Pulmonary artery endothelial cell (primary cell): ENCODE data around the gene MEGF9. TPM values are rescaled to one million over a fixed set of nuclear protein-coding genes. Genes with fewer than 3 reads are reported as not detected.
A peak's percentile ranks its signal among the peaks of the same experiment; 100 is the strongest.

Experiments
- DNase-seq: peaks from one replicate; pipeline ENCODE4 v3.0.0-alpha.2; 2011; ENCODE audit warnings: low read depth, low spot score
- total RNA-seq: library from RNA; depleted of rRNA; stranded (reverse); fragments of >200 nt; gene quantifications from 2 replicates; pipeline ENCODE4 v1.2.3, GENCODE V29; 2014

MEGF9 gene
- total RNA-seq, 1 donor from 2014 or later, result 16.5 TPM

DNA sequence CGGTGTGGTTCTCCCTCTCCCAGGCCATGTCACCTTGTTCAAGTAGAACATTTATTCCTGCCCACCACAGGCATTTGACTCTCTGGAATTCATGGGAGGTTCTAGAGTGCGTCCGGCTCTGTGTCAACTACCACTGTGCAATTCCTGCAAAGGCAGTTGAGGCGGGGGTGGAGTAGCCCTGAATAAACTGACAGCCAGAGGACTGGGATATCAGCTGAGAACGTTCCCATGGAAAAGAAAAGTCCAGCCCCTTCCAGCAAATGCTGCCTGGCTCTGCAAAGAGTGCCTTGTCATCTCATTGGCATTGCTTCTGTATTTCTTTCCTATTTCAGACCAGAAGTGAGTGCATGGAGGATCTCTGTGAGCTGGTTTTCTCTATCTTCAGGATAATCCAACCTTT lies 18.9 kb upstream of the MEGF9 start:
- no peak for DNase-seq

DNA sequence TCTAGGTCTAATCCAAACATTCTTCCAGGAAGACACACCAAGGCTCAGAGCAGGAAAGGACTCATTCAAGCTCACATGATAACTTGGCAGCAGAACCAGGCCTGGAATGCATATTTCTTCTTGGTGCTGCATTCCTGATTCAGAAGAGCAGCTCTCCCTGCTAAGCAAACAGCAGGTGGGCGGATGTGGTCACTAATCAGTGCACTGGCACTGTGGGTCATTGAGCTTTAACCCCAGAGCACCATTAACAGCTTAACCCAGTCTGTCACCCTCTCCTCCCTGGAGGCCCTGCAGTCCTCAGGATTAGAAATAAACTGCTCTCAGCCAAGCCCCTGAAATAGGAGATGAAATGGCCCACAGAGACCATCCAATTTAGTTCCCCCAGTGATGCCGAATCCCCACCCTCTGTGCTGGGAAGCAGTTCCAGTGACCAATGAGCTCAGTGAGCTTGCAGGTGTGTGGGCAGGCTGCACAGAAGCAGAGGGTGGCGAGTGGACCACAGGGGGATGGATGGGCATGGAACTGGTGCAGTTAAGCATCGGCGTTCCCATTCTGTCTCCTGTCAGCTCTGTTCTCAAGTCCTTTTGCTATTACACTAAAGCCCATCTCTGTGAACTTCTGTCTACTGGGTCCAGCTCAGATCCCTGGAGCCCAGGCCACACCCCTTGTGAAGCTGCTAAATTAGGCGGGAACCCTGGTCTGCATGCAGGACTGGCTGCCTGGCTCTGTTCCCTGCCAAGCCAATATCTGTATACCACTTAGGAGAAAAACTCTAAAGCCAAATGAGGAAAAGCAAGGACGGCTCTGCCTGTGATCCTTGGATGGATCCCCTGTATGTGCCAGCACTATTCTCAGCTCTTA lies 16.6 kb upstream of the MEGF9 start:
- DNase-seq, result peak; percentile 94

DNA sequence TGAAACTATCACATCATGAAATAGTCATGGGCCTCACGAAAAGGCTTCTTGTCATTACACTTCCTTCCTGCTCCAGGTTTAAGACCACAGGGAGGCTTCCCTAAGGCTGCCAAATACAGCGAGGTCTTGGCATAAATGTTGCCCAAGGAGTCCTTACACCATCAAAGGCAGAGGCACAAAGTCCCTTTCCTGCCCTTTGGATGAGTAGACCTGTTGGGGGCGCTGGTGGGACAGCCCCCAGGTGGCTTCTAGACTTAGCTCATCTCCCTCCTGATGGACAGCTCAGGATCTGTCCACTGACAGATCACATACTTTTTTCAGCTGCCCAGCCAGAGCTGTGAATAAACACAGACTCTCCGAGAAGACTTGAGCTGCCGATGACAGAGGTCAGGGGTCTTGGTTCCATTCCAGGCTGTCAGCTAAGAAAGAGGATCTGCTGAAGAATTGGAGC lies 15.5 kb upstream of the MEGF9 start:
- DNase-seq, result no peak

DNA sequence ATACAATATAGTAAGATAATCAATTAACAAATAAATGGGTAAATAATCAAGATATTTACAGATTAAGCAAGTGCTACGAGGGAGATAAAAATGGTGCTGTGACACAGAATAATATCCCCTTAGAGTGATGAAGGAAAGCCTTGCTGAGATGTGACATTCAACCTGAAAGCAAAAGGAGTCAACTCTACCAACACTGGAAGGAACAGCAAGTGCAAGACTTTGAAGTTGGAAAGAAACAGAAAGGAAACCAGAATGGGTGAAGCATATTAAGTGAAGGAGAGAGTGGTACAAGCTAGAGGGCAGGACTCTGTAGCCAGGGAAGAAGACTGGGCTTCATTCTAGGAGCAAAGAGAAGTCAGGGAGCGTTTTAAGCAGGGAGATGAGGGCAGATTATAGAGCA lies 12.2 kb upstream of the MEGF9 start:
- DNase-seq, result no peak

DNA sequence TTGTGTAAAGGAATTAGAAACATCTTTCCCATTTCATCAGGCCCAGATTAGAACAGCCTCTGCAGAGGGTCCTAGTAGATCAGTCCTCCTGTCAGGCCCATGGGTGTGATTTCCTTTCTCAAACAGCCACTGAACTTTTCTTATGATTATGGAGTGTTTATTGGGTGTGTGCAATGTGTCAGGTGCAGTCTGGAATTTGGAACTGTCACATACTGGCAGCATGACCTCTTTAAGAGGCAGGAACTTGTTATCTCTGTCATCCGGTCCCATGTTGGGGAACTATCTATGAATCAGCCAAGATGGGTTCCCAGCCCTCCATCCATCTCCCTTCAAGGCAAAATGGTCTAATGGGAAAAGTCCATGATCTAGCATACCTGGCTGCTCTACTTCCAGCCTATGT lies 11.6 kb upstream of the MEGF9 start:
- no peak for DNase-seq

DNA sequence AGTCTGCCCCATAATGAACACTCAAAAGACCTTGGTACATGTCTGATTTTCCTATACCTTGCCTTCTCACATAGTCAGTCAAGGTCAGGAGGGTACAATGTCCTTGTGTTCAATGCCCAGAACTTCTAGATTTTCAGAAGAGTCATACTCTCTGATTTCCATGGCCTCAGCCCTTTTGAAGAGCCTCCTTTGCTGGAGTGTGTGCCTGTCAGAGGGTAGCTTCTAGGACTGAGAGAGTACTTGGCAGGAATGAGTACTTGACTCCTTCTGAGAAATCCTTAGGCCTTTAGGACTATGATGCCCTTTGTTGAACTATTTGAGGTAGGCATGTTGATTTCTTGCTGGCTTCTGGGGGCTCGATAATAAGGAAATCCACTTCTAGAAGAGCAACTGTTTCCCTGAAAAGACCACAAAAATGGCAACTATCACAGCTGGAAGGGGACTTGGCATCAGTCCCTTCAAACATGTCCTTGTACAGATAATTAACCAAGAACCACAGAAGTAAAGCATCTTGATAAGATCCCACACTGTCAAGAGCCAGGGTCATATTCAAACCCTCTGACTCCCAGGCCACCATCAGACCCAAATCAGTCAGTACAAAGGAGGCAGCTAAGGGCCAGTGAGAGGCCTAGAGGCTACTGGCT lies 10.6 kb upstream of the MEGF9 start:
- no peak for DNase-seq

DNA sequence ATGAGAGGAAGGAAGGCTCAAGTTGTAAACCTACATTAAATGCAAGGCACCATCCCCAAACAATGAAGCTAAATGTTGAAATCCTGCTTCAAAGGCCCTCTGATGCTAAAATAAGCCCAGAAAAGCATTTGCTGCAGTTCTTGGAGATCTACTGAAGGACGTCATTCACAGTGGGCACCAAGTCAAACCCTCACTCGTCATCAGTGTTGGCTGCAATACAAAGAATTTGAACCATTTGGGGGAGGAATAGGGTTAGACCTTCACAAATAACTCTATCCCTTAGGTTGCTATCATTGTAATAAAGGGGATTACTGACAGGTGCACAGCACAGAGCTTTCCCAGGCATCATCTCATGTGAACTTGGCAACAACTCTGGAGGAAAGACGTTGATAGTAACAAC lies 9.3 kb upstream of the MEGF9 start:
- DNase-seq, result no peak

DNA sequence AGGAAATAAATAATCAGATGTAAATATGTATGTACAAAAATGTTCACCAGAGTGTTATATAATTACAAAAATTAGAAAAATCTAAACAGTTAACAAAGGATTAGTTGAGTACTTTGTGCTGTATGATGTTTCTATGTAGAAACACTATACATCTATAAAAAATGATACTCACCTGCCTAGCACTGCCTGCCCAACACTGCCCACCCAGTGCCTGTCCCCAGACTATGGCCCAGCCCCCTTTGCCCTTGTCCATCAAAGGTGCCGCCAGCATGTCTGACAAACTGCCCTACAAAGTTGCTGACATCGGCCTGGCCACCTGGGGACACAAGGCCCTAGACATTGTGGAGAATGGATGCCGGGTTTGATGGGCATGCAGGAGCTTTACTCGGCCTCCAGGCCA lies 6.1 kb upstream of the MEGF9 start:
- no peak for DNase-seq

DNA sequence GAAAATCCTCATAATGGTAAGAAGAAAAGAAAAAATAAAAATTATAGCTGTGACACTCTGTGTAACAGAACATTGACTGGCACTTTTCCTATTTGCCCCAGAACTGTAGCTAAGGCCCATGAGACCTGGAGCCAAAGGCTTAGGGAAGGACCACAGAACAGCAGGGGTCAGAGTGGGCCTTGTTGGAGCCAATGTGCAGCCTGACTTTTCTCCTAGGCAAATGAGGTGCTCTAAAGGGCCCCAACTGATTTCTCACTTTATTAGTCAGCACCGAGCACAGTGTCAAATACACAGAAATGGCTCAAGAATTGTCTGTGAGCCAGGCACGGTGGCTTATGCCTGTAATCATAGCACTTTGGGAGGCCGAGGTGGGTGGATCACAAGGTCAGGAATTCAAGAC lies 4.0 kb upstream of the MEGF9 start:
- DNase-seq, result no peak

DNA sequence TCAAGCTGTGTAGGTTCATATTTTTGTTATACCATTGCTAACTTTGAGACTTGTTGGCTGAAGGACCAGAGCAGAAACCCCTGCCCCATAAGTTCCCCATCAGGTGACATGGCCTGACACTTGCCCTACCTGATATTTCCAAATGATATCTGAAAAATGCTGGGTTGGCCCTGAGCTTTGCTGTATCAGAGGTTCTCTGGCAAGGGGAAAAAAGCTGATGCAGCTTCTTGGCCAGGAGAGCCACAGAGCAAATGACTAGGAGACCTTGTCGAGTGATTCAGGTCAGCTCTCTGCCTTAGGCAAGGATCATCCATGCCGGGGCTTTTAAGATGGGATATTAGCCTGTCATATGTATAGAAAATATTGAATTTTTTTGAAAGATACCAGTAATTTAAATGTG lies 2.9 kb upstream of the MEGF9 start:
- DNase-seq, result no peak

DNA sequence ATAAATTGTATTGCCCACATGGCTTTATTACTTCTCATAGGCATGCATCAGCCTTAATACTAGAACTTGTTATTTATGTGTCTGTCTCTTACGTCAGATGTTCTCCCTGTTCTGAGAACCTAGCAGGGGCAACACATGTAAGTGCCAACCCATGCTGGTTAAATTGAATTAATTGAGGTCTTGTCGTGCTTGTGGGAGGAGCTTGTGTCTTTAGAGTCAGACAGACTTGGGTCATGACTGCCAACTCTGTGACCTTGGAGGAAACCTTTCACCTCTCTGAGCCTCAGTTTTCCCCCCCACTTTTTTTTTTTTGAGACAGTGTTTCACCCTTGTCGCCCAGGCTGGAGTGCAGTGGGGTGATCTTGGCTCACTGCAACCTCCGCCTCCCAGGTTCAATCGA lies 2.2 kb upstream of the MEGF9 start:
- DNase-seq, result no peak

DNA sequence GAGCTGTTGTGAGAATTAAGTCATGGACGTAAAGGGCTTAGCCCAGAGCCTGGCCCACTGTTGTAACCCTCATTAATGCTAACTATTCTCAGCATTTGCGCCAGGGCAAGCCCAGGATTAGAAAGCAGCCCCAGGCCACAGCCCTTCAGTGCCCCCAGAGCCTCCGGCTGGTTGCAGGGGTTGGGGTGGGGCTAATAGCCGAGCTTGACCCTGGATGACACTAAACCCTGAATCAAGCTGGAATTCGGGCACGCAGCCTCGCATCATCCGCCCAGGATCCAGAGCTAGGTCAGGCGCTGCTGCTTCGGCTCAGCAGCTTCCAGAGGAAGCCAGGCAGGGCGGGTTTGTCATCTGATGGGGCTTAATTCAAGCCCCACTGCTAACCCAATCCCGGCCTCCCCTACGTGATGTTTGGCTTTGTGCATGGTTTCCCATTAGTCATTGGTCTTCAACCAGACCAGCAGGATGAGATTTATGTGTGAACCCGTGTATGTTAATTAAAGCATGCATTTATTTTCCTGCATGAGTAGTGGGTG lies 1.2 kb upstream of the MEGF9 start:
- no peak for DNase-seq

DNA sequence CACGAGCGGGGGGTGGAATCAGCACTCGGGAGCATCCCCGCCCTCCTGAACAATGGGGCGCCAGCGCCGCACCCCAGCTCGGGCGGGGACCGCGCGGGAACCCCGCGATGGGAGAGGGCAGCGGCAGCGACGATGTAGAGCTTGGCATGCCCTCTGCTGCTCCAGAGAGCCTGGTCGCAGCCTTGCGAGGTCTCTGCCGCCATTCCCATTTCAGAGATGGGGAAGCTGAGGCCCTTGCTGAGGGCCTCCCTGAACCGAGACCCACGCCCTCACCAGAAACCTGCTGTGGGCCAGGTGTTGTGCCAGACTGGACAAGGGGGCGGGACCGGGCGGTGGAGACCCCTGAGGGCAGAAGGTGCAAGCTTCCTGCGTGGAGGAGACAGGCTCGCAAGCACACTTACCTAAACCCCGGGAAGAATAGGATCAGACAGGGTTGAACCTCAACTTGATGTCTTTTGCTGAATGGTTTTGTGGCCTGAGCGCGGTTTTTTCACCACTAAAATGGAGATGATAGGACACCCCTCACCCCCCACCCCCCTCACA lies 647 bp upstream of the MEGF9 start:
- DNase-seq, result no peak

DNA sequence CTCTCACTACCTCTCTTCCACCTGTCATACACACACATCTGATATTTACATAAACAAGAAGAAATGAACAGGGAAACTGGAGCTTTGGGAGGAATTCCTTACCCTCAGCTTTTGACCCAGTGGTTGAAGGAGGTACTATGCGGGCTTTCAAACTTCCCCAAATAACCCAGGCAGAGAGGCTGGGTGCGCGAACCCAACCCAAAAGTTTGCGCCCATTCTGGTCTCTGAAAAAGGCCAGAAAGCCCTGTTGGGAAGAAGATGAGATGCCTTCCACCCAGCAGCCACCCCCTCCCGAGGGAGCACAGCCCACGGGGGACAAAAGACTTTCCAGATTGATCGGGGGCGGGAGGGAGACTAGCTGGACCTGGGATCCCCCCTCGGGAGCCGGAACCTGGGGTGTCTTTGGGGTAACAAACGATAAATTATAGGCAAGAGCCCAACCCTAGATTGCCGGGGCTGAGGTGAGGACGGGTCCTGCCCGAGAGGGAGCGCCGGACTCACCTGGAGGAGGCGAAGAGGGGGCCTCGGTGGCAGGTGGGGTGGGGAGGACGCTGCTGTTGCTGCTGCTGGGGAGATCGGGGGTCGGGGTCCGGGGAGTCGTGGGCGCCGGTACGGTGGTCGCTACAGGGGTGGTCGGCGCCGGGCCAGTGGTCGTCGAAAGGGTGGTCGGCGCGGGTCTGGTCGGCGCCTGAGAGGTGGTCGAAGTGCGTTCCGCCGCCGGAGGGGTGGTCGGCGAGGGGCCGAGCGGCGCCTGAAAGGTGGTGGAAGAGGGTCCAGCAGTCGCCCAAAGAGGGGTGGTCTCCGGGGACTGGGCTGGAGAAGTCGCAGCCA lies 798 bp downstream of the MEGF9 start:
- no peak for DNase-seq

DNA sequence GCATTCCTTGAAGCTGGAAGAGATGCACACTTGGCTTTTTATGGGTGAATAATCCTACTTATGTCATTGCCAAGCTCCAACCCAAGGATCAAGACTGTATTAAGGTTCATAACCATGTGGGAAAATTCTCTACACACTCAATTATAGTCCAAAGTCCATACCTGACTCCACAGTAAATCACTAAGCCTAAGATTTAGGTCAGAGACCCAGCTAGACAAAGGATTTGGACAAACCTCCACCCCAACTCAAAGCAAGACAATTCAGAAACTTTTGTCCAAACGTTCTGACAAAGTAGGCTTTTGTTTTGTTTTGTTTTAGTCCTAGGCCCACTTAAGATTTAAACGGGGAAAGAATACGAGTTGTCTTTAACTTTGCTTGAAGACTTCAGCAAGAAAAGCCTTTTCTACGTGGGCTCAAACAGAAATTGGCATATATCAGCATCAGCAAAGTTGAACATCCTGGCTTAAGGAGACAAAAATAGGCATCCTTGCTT lies 1.7 kb downstream of the MEGF9 start:
- DNase-seq, result no peak

DNA sequence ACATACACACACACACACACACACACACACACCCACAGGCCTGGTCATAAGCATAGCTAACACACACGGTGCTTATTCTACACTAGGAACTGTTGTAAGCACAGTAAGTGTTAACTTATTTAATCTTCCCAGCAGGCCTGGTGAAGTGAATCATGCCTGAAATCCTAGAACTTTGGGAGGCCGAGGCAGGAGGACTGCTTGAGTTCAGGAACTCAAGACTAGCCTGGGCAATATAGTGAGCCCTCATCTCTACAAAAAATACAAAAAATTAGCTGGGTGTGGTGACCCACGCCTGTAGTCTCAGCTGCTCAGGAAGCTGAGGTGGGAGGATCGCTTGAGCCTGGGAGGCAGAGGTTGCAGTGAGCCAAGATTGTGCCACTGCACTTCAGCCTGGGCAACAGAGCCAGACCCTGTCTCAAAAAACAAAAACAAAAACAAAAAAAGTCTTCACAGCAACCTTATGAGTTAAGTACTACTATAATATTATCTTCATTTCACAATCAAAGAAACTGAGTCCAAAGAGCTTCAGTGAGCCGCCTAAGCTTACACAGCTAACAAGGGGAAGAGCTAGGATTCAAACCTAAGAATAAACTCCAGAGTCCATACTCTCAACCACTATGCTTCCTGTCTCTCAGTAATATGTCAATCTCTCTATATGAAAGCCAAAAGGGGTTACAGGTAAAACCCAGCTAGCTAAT lies 2.3 kb downstream of the MEGF9 start:
- no peak for DNase-seq

DNA sequence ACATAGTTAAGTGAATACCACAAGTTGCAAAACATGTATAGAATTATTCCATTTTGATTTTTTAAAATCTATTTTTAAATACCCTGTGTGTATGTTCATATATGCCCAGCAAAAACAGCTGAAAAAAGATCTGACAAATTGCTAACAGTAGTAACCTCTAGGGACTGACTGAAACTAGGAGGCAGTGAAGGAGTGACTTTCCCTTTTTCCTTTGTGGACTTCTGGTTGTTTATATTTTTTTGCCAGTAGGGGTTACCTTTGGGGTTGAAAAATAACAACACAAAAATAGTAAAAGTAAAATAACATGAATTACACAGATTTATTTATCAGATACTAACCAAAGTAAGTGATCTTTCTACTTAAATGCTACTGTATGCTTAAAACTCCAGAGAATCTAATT lies 2.9 kb downstream of the MEGF9 start:
- no peak for DNase-seq

DNA sequence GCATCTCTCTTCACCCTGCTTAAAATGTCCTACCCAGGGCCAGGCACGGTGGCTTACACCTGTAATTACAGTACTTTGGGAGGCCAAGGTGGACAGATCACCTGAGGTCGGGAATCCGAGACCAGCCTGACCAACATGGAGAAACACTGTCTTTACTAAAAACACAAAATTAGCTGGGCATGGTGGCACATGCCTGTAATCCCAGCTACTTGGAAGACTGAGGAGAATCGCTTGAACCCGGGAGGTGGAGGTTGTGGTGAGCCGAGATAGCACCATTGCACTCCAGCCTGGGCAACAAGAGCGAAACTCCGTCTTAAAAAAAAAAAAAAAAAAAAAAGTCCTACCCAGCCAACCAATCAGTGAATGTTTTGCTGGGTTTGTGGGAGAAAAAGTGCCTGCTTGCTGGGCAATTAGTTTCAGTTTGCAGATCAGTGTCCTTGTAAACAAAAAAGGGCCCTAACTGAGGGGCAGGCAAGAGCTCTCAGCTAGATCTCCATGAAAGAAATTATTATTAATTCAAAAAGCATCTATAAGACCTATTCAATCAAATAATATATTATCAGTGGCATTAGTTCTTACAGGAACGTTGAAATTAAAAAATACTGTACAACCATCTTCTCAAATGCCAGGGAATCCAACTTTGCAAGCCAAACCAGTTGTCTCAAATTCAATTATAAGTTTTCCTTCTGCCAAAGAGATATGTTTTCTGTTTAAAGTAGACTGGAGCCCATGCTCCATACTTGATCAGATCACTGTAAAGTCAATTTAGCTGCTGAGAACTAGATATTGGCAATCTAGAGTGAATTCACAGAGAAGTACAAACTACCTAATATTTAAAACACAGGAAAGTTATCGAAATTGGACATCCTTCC lies 3.9 kb downstream of the MEGF9 start:
- no peak for DNase-seq

DNA sequence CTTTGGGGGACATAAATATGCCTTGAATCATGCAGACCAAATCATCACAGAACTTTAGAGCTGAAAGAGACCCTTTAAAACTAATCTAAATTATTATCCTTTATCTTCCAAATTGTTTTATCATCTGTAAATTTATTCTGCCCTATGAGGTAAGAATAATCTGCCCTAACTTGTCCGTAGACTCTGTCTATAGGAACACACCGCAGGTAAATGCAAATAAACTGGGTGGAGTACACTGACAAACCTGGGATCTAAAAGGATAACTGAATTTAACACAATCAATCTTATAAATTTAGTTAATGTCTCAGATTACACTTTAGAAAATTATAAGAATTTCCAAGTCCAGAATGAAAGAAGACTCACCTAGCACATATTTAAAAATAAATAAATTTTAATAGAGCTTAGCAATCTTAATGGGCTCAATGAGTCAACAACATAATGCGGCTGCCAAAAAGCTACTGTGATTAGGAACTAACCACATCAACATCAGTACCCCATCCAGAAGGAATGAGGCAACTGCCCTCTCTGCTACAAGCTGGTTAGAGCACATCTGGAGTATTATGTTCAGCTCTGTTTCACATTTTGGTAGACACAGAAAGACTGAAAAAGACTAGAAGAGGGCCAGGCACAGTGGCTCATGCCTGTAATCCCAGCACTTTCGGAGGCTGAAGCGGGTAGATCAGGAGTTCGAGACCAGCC lies 5.6 kb downstream of the MEGF9 start:
- DNase-seq, result no peak
